ENCODE data around the gene IMMT. TPM values are rescaled to one million over a fixed set of nuclear protein-coding genes. Genes with fewer than 3 reads are reported as not detected.

The IMMT gene
- total RNA-seq, 1 donor from 2014 or later, result 148 TPM

GRCh38 chr2:86226636-86227520 lies 31.6 kb upstream of the IMMT start:
- intact Hi-C loops (cut with micrococcal nuclease), result no loop called here

- intact Hi-C loops (cut with micrococcal nuclease), result no loop called here
Observed at GRCh38 chr2:86226070-86226469, 30.8 kb upstream of the IMMT start.

GRCh38 chr2:86225581-86225980 lies 30.3 kb upstream of the IMMT start:
- intact Hi-C loops (cut with micrococcal nuclease), result loop anchor here (1.0 to 2.0 kb wide), 4 partner anchors 13 to 338 kb away; partner anchors contain the start of genes CHMP3 and IMMT

GRCh38 chr2:86224645-86225355 lies 29.5 kb upstream of the IMMT start:
- intact Hi-C loops (cut with micrococcal nuclease), result loop anchor here (1.0 to 2.0 kb wide), 4 partner anchors 14 to 339 kb away; partner anchors contain the start of genes CHMP3 and IMMT

- intact Hi-C loops (cut with micrococcal nuclease), result loop anchor here (2.0 kb wide), 1 partner anchor 29 kb away; the partner anchor contains the start of gene IMMT
Observed at GRCh38 chr2:86223927-86224560, 28.8 kb upstream of the IMMT start.

- intact Hi-C loops (cut with micrococcal nuclease), result no loop called here
Observed at GRCh38 chr2:86223140-86223926, 28.1 kb upstream of the IMMT start.

- intact Hi-C loops (cut with micrococcal nuclease), result loop anchor here (1.0 kb wide), 3 partner anchors 76 to 221 kb away; no protein-coding TSS in a partner anchor
Observed at GRCh38 chr2:86221066-86221684, 25.9 kb upstream of the IMMT start.

- intact Hi-C loops (cut with micrococcal nuclease), result no loop called here
Observed at GRCh38 chr2:86219896-86220295, 24.6 kb upstream of the IMMT start.

GRCh38 chr2:86218124-86218523 lies 22.9 kb upstream of the IMMT start:
- intact Hi-C loops (cut with micrococcal nuclease), result no loop called here

- intact Hi-C loops (cut with micrococcal nuclease), result no loop called here
Observed at GRCh38 chr2:86216575-86217555, 21.6 kb upstream of the IMMT start.

GRCh38 chr2:86214503-86214832 lies 19.2 kb upstream of the IMMT start:
- intact Hi-C loops (cut with micrococcal nuclease), result no loop called here

GRCh38 chr2:86213699-86214502 lies 18.6 kb upstream of the IMMT start:
- intact Hi-C loops (cut with micrococcal nuclease), result no loop called here

GRCh38 chr2:86213056-86213455 lies 17.8 kb upstream of the IMMT start:
- intact Hi-C loops (cut with micrococcal nuclease), result no loop called here

GRCh38 chr2:86211796-86212188 lies 16.5 kb upstream of the IMMT start:
- intact Hi-C loops (cut with micrococcal nuclease), result no loop called here

- intact Hi-C loops (cut with micrococcal nuclease), result no loop called here
Observed at GRCh38 chr2:86211033-86211795, 16.0 kb upstream of the IMMT start.

- intact Hi-C loops (cut with micrococcal nuclease), result no loop called here
Observed at GRCh38 chr2:86204458-86204857, 9.2 kb upstream of the IMMT start.

GRCh38 chr2:86203614-86204013 lies 8.4 kb upstream of the IMMT start:
- intact Hi-C loops (cut with micrococcal nuclease), result no loop called here

- intact Hi-C loops (cut with micrococcal nuclease), result no loop called here
Observed at GRCh38 chr2:86202702-86203101, 7.4 kb upstream of the IMMT start.
